ENCODE results near the gene MIPOL1.
"Not testable (repeated sequence)": the region's sequence is repeated elsewhere in the genome, so short reads cannot be mapped to it uniquely, and the experiment has no call there.

- TF ChIP-seq CTCF (IDR thresholded peaks at IDR 0.05); POLR2AphosphoS5 (IDR thresholded peaks at IDR 0.05; ENCODE audit: insufficient read depth in 1 of 2, low read depth in 1 of 2); POLR2A (IDR thresholded peaks at IDR 0.05): not testable (repeated sequence)
Measured at GRCh38 chr14:37180886-37181285, 16.9 kb upstream of the MIPOL1 start.

Data from vagina (tissue), 2 donors.